ENCODE results near the gene NGEF.
A peak's percentile ranks its signal among the peaks of the same experiment; 100 is the strongest.

Gene NGEF

DNA sequence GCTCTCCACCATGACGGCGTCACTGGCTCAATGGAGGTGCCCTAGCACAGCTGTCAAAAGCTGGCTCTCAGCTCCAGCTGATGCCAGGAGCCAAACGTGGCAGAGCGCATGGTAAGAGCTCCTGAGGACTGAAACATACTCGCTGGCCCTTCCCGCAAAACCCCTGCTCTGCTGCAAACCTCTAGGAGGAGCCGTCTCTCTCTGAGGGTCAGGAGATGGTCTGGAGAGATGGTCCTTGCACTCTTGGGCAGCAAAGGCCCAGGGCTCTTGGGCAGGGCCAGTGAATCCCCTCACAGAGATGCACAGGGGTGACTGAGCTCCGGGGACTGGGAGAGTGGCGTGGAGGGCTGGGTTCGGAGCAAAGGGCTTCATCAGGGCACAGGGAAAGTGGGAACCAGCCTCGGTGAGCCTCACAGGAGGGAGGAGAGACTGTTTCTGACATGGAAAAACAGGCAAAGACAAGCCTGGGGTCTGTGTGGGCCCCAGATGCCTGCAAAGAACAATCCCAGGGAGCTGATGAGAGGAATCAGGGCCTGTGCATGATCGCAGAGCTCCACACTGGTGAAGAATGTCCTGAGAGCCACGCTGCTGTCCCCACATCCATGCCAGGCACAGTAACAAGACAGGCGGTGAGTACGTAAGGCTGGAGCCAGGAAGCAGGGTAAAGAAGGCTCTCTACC, 125.7 kb downstream of the NGEF start:
- DNase-seq = no peak

DNA sequence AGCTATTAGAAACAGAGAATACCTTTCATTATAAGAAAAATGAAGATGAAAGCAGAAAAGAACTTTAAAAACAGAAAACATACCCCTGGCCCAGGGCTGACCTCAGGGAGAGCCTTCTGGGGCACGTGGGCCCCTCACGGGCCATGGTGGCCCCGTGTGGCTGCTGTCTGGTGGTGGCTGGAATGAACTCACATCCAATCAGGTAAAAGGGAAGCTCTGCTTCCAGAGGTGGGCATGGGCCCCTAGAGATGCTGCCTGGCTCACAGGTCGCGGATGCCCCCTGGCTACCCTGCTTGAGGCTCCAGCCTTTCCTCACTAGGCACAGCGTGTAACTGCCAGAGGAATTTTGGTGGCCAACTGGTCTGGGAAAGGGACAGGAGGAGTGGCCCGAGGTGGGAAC, 126.4 kb downstream of the NGEF start:
- no peak for DNase-seq

DNA sequence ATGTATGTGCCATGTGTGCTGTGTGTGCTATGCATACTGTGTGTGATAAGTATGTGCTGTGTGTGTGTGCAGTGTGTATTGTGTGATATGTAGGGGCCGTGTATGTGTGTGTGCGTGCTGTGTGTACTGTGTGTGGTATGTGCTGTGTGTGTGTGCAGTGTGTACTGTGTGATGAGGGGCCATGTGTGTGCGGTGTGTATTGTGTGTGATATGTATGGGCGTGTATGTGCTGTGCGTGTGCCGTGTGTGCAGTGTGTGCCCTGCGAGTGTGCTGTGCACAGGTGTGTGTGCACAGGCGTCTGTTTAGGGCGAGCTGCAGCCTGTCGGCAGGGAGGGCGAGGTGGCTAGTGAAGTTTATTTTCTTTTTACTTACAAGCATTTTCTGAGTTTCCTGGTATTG, 126.9 kb downstream of the NGEF start:
- DNase-seq = no peak

DNA sequence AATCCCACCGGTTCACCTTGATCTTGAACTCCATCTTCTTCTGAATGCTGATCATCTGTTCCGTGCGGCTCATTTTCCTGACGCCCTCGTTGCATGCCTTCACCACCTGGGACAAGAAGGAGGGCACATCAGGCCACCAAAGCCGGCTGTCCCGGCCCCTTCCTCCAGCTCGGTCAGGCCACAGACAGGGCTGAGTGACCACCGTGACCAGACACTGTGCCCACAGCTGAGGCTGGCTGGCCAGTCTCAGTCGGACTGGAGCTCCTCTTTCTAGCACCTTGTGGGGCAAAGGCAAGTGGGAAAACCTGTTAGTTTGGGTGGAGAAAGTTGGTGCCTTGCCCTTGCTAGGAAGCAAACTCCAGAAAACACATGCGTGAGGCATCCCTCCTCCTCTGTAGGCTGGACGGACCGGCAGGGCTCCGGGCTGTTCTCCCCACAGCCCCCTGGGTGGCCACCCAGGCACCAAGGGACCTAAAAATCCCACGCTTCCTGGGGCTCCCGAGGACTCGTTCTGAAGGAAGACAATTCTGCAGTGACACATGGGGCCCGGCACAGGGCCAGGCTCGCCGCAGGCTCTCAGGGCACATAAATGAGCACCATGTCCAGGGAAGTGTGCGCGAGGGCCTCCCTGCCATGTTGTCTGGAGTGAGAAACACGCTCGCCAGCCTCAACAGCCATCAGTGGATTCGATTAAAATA, 127.6 kb downstream of the NGEF start:
- DNase-seq = no peak

DNA sequence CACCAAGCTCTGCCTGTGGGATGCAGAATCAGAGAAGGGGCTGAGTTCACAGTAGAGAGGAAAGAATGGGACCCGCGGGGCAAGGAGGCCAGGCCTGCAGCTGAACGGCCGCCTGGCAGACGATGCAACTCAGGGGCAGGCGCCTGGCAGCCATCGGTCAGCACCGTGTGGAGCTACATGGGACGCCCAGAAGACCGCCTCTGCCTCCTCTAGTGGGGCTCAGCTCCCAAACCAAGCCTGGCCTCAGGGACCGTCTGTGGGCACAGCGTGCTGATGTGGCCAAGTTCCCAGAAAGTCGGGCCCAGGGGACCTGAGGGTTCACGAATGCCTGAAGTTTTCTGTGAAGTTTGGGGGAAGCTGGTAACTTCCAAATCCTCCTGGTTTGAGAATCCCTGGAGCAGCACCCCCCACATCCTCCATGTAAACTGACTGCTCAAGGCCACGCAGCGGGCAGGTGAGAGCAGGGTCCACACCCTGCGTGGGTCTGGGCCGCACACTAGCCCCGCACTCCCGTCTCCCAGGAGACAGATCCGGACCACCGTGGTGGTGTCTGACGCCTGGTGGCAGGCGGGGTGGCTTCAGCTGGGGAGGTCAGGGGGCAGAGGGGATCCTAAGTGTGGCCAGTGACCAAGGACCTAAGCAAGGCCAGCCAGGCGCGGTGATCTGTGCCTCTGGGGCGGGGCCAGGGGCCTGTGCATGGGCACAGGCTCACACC, 128.3 kb downstream of the NGEF start:
- no peak for DNase-seq

DNA sequence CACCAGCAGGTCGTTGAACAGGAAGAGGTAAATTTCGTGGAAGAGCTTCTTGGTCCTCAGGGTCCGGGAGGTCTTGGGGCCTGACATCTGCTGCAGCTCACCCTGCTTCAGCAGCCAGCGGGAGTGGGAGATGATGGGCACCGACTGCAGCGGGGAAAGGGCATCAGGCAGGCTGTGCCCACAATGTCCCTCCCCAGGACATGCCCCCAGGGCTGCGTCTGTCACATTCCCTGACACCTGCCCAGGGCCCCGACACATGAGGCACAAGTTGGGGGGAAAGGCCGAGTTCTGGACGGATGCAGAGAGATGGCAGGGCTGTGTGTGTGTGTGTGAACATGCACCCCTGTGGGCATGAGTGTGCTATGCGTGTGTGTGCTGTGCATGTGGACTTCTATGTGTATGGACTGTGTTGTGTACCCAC, 129.0 kb downstream of the NGEF start:
- no peak for DNase-seq

DNA sequence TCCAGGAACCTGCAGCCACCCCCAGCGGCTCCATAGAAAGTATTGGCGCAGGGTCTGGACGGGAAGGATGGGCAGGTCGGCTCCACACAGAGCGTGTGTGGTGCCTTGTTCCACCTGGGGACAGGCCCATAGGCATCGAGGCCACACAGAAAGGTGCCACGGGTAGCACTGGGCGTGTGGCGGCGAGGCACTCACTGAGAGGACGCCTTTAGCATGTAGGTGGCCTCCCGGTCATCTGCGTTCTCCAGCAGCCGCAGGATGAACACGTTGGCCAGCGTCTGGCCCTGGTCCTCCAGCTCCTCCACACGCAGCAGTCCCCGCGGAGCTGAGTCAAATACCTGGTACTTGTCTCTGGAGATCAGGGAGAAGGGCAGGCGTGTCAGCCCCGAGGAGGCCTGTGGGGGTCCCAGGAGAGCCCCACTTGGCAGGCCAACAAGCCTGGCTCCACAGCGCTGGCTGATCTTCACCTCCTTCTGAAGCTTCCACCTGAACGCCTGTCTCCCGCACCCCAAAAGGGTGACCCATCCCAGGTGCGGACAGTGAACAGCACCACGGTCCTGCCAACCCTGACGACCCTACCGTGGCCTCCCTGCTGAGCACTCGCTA, 129.8 kb downstream of the NGEF start:
- DNase-seq = no peak

DNA sequence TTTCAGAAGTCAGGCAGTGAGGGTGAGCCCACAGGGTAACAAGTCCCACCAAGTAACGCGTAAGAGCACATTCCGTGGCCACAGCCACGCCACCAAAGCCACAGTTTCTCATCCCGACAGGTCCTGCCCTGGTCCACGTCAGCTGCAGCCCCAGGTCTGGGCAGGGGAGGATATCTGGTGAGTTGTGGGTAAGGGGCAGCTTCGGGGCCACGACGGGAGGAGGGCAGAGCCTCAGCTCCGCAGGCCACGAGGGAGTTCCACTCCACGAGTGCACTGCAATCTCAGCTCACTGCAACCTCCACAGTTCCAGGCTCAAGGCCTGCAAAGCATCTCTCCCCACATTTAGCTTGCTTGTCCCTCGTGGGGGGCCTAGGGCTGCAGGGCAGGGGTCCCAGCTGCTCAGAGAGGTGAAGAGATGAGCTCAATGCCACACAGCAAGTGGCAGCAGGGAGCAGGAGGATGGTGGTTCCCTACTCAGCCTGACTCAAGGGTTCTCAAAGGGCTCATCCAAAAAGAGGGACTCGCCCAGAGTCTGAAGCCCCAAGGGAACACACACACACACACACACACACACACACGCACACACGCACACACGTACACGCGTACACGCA, 130.4 kb downstream of the NGEF start:
- DNase-seq = no peak

DNA sequence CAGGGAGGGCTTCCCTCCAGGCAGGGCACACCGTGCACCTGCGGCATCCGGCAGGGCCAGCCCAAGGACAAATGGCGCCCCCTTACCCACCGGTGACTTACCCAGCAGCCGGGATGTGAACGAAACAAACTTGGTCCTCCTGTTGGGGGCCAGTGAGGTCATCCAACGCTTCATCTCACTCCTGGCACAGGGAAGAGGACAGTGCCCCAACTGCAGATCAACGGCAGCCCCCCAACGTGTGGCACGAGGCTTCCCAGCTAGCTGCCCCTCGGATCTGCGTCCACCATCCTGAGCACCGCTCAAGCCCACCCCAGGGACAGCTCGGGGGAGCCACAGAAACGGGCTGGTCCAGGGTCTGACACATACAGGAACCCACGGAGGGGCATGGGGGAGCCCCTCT, 131.0 kb downstream of the NGEF start:
- no peak for DNase-seq

DNA sequence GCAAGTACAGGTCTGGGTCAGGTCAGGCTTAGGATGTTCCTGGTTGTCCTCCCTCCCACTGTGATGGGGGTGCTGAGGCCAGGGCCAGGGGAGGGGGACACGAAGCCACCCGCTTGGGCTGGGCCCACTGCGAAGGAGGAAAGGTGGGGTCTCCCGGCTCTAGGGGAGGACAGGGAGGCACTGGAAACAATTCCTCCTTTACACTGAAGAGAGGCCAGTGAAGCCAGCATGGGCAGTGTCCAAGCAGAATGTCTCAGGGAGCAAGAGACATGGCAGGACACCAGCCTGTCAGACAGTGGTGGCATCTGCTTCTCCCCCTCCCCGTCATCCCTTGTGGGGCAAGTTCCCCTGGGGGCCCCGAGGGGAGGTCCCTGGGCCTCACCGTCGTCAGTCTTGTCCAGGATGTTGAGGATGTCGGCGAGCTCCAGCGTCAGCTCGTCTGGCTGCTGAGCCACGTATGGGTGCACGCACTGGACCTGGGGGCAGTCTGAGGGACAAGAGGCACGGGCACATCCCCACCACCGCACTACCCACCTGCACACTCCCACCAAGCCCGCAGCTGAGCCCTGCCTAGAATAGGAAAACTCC, 132.2 kb downstream of the NGEF start:
- DNase-seq = no peak

DNA sequence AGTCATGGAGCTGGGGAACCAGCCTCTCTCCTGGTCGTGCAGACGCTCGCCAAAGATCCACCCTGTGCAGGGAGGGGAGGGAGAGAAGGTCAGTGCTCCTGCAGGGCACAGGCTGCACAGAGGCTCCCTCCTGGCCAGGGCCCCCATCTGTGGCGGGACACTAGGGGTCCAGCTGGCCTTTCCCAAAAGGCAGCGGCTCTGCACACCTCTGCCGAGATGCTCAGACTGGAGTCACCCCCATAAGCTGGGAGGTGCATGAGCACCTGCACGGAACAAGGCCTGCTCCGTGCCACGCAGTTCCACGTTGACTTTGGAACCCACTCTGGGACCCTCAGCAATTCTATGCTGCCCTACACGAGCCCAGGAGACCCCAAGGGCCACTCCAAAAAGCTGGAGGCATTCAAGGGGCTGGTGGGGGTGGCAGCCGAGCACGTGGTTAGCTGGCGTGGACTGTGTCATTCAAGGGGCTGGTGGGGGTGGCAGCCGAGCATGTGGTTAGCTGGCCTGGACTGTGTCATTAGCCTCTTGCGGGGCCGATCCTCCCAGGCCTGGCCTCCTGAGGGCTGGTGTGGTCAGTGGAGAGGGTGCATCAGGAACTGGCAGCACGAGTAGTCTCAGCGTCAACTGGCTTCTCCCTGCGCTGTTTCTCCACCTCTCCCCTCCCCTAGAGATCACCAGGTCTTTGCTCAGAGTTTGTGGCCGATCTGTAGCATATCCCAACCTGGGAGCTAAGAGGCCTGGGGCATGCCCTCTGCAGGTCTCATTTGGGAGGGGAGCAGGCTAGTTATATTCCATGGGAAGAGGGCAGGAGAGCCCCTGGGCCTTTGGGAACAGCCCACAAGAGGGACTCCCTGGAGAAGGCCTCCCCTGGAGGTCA, 133.2 kb downstream of the NGEF start:
- DNase-seq = no peak

DNA sequence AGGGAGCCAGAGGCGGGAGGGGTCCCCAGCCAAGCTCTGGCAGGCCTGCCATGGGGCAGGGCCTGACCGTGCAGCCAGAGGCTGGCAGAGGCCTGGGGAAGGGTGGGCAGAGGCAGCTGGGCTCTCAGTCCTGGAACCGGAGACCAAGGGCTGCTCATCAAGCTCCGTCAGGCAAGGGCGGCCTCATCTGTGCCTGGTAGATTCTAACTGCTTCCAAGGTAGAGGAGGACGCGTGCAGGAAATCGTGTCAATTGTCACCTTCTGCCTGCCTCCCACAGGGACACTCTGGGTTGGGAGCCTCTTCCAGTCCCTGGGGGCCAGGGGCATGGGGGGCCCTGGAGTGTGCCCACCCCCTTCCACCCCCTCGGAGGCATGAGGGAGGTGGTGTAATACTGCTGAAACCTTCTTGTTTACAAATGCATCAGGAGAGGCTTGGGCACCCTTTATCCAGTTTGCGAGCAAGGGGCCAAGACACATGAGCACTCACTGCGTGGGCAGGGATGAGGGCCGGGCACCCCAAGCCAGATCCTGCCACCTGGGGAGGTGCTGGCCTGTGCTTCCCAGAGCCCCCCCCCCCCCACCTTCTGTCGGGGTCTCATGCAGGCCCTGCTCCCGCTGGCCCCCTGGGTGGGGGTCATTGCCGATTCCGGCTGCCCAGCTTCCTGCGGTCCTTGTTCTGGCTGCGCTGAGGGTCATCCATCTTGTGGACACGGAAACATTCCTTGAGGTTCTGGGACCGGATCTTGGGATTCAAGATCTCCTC, 134.0 kb downstream of the NGEF start:
- peak in 1 of 56 donors; percentile 40 for DNase-seq

DNA sequence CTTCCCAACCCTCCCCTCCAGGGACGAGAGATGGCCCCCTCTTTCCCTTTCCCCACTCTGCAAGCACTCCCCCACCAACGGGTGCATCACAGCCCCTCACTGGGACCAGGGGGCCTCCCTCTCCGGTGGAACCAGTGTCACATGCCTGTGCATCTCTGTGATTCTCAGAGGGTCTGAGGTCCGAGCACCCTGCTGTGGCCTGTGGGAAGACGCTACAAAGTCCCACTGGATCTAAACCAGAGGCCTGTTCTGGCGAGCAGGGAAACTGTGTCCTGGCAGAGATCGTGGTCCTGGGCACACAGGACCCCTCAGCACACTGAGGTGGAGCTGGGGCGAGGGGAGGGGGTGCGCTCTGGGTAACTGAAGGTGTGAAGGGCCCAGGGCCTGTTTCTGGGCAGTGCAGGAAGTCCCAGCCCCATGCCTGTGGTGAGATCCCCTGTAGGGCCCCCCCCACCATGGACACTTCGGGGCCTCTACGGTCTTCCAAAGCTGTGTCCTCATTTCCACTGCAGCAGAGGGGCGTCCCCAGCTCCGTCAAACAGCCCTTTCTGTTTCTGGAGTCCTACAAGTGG, 135.0 kb downstream of the NGEF start:
- DNase-seq = no peak

DNA sequence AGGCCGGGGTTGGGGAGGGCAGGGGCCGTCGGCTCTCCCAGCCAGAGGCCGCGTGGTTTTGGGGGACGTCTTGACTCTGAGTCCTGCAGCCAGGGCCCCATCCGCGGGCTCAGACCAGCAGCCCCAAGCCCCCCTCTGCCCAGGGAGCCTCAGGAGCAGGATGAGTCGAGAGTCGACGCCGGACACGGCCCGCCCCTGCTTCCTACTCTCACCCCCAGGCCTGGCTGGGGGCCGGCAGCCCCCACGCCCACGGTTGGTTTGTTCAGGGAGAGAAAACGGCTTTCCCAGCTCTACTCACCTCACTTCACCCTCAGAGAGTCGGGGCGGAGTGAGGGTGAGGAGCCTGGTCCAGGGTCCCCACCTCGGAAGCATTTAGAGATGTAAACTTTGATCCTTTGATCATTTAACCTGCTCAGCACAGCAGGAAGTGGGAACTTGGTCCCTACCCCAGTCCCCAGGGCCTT, 136.0 kb downstream of the NGEF start:
- DNase-seq = no peak

DNA sequence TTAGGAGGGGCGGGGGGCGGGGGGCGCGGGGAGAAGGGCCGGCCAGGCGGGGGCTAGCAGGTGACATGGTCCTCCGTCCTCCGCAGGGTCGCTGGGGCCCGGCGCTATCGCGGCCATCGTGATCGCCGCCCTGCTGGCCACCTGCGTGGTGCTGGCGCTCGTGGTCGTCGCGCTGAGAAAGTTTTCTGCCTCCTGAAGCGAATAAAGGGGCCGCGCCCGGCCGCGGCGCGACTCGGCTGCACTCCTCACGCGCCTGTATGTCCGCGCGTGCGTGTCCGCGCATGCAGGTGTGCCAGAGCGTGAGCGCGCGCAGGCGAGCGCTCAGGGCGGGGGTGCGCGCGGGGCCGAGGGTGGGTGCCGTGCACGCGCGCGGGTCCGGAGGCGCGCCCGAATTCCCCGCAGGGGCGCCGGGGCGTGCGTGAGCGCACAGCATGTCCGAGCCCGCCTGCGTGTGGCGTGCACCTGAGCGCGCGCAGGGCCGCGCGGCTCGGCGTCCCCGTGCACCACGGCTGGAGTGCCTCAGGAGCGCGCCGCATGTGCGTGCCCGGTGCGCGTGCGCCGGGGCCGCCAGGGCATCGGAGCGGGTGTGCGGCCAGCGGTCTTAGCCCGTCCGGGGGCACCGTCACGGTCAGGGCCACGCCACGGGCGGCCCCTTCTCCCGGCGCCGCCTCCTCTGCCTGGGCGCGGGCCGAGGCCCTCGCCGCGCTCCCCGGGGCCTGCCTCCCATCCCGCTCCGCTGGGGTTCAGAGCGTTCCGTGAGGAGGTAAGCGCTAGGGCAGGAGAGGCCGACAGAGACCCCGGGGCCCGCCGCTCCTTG, 136.7 kb downstream of the NGEF start:
- DNase-seq = peak in 16 of 56 donors; percentile 25 to 69 (median 47)

DNA sequence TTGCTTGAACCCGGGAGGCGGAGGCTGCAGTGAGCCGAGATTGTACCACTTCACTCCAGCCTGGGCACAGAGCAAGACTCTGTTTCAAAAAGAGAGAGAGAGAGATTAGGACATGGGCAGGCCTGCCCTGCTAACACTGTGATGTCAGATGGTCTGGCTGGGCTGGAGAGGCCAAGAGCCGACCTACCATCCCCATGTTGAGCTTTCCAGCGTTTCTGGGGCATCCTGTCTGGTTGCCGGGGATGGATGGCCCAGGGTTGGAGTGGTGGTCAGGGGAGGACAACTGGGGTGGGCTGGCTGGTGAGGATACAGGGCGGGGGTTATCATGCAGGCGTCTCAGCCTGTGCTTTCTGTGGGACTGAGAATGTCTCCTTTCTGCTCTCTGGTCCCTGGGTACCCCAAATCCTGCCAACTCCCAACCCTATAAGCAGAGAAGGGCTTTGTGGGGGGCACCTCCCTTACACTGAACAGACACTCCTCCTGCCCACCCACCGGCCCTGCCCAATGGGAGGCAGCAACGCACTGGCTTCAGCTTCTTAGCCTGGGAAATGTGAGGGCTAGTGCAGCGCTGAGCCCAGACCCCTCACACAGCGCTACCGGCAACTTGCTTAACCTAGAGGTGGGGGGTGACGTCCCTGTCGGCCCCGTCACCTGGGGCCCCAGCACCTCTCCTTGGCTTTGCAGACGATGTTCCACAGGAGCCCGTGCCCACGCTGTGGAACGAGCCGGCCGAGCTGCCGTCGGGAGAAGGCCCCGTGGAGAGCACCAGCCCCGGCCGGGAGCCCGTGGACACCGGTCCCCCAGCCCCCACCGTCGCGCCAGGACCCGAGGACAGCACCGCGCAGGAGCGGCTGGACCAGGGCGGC, 137.6 kb downstream of the NGEF start:
- DNase-seq = peak in 19 of 56 donors; percentile 27 to 64 (median 45)

DNA sequence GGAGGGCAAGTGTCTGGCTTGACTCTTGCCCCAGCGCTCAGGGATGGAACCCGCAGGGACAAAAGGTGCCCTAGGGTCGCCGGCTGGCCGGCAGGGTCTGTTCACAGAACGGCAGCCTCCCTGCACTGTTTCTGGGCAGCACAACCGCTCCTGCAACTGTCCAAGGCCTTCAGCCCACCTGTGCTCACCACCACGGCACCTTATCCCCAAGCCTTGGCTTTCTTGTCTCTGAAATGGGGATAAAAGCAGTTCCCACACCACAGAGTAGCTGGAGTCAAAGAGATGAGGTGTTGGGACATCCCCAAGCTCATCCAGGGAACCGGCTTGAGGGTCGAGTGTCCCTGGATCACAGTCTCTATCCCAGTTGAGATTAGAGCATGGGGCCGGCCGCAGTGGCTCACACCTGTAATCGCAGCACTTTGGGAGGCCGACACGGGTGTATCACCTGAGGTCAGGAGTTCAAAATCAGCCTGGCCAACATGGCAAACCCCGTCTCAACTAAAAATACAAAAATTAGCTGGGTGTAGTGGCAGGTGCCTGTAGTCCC, 138.3 kb downstream of the NGEF start:
- no peak for DNase-seq

Data from amygdala (tissue), 56 donors.